Hematopoietic multipotent progenitor cell treated with erythropoietin and hydrocortisone succinate and interleukin-3 and kit ligand, for 15 days (in vitro differentiated cells): ENCODE measurements around the gene CDK15.

Source experiments
- DNase-seq: peaks from one replicate; pipeline ENCODE4 v3.0.0-alpha.2; 2015; ENCODE audit warnings: low spot score

Gene CDK15

GRCh38 chr2:201908901-201909300 is 102.6 kb downstream of the CDK15 start:
- no peak for DNase-seq

DNA sequence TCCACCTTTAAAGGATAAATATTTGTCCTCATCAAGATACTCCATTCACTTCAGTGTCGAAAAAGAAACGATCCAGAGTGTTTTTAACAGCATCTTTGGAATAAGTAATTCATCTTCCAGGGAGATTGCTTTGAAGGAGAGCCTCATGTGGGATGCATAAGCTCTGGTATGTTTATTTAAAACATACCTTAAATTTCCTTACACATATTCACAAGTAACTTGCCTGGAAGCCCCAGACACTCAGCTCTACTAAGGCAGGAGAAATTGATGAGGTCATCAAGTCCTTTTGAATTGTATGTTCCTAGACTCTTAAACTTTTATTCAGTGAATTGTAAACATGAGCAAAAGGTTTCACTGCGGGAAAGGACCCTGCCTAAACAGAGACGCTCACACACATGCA is 103.0 kb downstream of the CDK15 start:
- DNase-seq: no peak

- DNase-seq: no peak
Observed at GRCh38 chr2:201909961-201910361, 103.6 kb downstream of the CDK15 start.

DNA sequence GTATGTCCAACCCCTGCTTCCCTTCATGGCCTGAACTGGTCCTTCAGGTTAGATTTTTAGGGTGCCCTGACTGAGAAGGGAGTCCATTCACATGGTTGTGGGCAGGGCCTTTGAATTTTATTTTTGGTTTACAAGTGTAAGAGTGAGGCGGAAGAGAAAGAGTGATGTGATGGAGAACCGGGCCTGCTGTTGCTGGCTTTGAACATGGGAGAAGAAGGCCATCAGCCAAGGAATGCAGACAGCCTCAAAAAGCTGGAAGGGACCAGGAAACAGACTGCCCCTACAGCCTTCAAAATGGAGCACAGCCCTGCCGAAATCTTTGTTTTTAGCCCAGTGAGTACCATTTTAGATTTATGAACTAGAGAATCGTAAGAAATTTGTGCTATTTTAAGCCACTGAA is 105.0 kb downstream of the CDK15 start:
- DNase-seq: no peak

DNA sequence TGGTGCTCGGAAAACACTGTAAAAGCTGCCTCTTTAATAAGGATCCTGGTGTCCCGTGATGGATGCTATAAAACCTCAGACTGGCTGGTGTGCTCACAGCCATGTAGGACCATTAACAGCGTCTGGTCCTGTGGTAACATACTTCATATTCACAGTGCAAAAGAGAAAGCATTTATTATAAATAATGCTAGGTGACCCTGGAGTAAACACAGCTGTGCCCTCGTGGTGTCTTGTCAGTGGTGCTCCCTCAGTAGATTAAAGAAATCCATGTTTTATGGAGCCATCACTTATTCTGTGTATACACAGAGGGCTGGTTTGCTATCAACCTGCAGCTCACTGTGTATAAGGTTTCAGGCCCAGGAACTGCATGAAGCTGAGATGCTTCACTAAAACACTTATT is 106.9 kb downstream of the CDK15 start:
- DNase-seq: no peak

- no peak for DNase-seq
Observed at GRCh38 chr2:201915446-201915845, 109.1 kb downstream of the CDK15 start.

DNA sequence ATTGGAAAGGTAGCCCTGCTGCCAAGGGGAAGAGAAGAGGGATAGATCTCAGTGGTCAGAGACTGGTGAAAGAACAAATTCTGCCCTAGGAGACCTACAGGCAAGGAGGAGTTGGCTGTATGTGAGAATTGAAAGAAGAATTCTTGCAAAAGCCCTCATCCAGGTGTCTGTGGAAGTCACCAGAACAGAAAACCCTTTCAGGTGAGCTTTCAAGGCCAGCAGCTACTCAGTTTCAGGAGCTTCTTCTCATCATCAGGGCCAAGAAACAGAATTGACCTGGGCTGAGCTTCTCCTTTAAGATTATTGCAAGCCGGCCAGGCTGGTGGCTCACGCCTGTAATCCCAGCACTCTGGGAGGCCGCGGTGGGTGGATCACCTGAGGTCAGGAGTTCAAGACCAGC is 110.2 kb downstream of the CDK15 start:
- DNase-seq: no peak

DNA sequence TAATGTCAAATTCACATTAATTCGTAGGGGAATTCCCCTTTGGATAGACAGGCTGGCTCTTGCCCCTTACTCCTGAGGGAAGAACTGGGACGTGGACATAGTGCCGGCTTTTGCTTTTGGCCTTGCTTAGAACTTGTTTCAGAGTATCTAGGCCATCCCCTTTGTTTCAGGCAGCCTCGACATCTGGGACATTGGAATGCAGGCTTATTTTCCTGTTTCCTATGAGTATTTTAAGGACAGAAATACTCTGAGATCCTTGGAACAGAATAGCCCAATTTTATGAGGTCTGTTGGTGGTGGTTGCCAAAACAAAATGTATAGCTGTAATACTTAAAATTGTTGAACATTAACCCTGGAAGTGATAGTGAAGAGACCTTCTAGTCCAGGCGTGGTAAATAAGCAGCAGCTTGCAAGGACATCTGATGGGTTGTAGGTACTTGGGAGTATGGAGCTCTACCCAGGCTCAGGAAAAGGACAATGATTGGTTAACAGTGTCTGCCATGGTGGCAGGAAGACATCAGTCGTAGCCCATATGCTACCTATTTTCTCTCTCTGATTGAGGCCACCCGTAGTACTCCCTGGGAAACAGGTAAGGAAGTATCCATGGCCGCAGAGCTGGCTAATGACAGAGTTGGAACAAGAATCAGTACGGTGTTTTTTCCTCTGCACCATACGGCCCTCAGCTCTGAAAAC is 112.4 kb downstream of the CDK15 start:
- DNase-seq: no peak

DNA sequence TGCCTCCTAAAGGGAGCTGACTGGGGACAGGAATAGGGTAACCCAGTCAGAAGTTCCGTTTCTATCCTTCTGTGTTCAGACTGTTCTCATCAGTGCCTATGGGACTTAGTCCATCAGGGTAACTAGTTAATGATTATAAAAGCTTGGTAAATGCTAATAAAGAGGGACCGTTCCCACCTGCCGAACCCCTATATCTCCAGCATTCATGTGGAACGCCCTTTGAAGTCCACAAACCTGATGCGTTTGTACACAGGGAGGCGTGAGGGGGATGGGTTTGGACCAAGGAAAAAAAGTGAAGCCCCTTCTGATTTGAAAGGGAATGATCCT is 112.9 kb downstream of the CDK15 start:
- DNase-seq: no peak

- DNase-seq: no peak
Observed at GRCh38 chr2:201923436-201924328, 117.3 kb downstream of the CDK15 start.

GRCh38 chr2:201924453-201924852 is 118.1 kb downstream of the CDK15 start:
- no peak for DNase-seq

DNA sequence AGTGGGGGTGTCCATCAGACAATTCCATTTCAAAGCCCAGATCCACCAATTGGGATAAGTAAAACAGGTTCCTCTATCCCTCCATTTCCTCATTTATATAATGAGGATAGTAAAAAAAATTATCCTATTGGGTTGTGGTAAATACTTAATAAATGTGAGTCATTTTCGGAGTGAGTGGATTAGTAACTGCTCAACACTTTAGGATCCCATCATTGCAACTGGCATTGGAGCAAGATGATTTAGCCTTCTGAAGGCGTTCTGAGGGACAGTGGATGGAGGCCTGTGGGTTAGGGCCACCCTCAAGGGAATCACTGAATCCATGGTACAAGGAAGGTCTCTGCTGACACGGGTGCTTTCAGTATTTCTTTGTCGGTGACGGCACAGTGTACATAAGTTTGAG is 118.7 kb downstream of the CDK15 start:
- DNase-seq: no peak

- no peak for DNase-seq
Observed at GRCh38 chr2:201926067-201926466, 119.7 kb downstream of the CDK15 start.

DNA sequence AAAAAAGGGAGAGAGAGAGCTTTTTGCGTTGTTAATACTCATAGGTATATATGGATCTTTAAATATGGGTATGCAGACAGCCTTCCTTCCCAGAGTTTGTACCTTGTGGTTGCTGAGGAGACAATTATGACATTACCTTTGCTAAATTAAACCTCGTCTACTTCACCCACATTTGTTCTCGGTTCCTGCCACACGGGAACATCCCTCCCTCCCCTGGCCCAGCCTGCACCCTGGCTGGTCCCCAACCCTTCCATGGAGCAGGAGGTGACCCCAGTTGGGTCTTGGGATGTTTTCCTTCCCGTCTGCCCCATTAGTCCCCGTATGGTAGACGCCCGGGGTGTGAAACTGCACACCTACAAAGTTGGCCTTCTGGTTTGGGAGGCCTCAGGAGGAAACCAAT is 122.0 kb downstream of the CDK15 start:
- no peak for DNase-seq

GRCh38 chr2:201929281-201930026 is 123.1 kb downstream of the CDK15 start:
- no peak for DNase-seq

DNA sequence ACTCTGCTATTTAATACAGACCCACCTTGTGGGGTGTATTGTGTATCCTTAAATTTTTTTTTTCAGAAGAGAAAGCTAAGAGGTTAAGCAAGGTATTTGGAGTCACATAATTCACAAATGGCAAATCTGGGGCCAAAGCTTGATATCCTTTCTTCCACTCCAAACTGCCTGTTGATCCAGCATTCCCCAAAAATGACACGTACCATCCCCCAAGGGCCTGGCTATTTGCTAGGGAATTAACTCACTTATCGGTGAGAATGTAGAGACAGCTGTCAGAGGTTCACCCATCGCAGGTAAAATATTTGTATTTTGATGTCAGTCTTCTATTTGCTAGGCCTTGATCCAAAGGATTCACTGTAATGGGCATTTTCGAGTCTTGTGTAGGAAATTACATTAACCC is 123.7 kb downstream of the CDK15 start:
- no peak for DNase-seq

DNA sequence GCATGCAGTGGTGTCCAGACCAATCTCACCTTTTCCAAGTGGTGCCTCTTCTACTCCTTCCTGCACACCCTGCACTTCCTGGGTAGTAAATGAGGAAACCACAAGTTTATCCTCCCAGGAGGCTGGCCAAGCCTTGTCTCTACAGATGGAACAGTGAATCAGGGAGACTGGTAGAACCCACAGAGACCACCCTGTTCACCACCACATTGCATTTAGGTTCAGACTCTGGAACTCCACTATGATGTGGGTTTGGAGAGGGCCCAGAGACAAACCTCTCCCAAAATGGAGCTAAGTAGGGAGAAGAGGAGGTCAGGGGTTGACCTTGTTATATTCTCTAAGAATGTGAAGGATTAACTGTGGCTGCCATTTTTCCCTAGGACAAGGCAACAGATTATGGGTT is 124.5 kb downstream of the CDK15 start:
- DNase-seq: no peak

DNA sequence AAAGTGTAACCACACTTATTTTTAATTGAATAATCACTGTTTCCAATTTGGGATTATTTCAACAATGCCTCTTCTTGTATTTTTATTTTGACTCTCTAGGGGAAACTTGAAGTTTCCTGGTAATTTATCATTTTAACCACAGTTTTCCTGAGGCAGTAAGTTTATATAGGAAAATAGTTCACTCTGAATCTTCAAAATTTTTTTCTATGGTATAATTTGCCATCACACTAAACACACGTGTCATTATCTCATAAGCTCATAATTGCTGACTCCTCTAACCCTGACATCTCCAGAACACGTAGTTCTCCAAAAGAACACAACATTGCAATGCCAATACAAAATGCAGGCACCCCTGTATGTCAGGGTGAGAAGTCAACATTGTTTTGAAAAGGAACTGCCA is 125.1 kb downstream of the CDK15 start:
- no peak for DNase-seq

- DNase-seq: no peak
Observed at GRCh38 chr2:201931951-201932350, 125.6 kb downstream of the CDK15 start.

DNA sequence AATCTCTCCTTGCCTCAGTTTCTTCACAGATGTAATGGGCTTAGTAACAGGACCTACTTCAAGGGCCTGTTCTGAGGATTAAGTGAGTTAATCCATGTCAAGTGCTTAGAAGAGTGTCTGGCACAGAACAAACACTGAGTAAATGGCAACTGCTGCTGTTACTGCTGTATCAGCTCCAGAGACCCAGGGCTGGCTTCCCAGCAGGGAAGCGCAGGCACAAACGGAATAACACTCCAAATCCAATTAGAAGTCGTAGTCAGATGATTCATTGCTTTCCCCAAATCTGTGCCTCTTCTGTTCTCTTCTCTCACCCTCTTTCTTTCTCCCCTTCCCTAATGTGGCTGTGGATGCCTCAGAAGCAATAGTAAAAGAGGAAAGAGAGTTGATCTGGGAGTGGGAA is 126.2 kb downstream of the CDK15 start:
- no peak for DNase-seq

- DNase-seq: no peak
Observed at GRCh38 chr2:201933792-201934237, 127.5 kb downstream of the CDK15 start.

GRCh38 chr2:201936817-201937216 is 130.5 kb downstream of the CDK15 start:
- no peak for DNase-seq

DNA sequence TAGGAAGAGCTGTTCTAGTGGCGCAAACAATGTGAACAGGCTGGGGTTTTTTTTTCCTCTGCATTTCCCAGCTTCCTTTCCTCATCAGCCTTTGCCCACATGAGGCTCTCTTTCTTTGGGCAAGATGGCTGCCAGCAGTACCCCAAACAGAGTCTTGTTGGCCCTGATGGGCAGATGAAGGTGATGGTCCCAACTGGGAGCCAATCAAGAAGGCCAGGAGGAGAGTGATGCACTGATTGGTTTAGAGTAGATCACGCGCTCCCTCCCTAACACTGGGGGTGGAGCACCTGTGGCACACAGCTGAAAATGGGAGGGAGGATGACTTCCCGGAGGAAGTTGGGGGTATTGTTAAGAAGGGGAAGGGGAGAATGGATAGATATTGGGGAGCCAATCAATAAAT is 131.0 kb downstream of the CDK15 start:
- DNase-seq: no peak
